HG03097 (cell line): ENCODE data around the gene NCAPH2.

Source experiments
- ATAC-seq: cut with Tn5 transposase; IDR thresholded peaks from one replicate; pipeline ENCODE4 v1.9.1; 2021; ENCODE audit not compliant: unreplicated experiment, low FRiP score

Gene NCAPH2

GRCh38 chr22:50545522-50546325 is 37.7 kb downstream of the NCAPH2 start, which contains the start of gene KLHDC7B:
Gene KLHDC7B, plus strand, starts transcription at chr22:50545899. Its CDS starts 345 bp downstream, at chr22:50546244.
- no peak for ATAC-seq

- no peak for ATAC-seq
Observed at GRCh38 chr22:50546326-50547262, 38.6 kb downstream of the NCAPH2 start.

- no peak for ATAC-seq
Observed at GRCh38 chr22:50547263-50547985, 39.4 kb downstream of the NCAPH2 start.

GRCh38 chr22:50548040-50548920 is 40.3 kb downstream of the NCAPH2 start:
- no peak for ATAC-seq

GRCh38 chr22:50548921-50549790 is 41.1 kb downstream of the NCAPH2 start:
- ATAC-seq = no peak

GRCh38 chr22:50550395-50550794 is 42.4 kb downstream of the NCAPH2 start:
- ATAC-seq = no peak

GRCh38 chr22:50551160-50551752 is 43.2 kb downstream of the NCAPH2 start:
- no peak for ATAC-seq

- no peak for ATAC-seq
Observed at GRCh38 chr22:50553310-50553709, 45.3 kb downstream of the NCAPH2 start.

- no peak for ATAC-seq
Observed at GRCh38 chr22:50556703-50557102, 48.7 kb downstream of the NCAPH2 start.

- no peak for ATAC-seq
Observed at GRCh38 chr22:50560034-50560433, 52.0 kb downstream of the NCAPH2 start.

GRCh38 chr22:50561401-50562358 is 53.7 kb downstream of the NCAPH2 start:
- no peak for ATAC-seq

- ATAC-seq = peak; percentile 94
Observed at GRCh38 chr22:50562523-50563412, 54.7 kb downstream of the NCAPH2 start, which contains the start of gene SYCE3. Gene SYCE3, minus strand, starts transcription at chr22:50562919. Its CDS starts 6,514 bp downstream, at chr22:50556405.

GRCh38 chr22:50563413-50564160 is 55.6 kb downstream of the NCAPH2 start:
- no peak for ATAC-seq

GRCh38 chr22:50564289-50564688 is 56.3 kb downstream of the NCAPH2 start:
- ATAC-seq = no peak

- no peak for ATAC-seq
Observed at GRCh38 chr22:50567721-50568252, 59.8 kb downstream of the NCAPH2 start.
